ENCODE results near the gene ATXN2L.

DNA sequence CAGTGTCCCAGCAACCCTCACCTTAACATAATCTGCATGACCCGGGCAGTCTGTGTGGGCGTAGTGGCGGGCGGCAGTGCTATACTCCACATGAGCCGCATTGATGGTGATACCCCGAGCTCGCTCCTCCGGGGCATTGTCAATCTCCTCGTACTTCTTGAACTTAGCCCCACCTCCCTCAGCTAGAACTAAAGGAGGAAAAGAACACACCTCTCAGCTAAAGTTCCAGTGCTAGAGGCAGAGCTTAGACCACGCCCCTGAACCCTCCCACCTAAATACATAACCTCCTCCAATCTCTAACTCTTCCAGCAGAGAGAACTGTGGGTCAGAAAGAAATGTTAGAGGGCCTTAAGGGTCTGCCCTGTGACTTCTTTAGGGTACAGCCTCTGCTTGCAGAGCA is 22.5 kb downstream of the ATXN2L start:
- TF ChIP-seq CTCF (IDR thresholded peaks at IDR 0.05) (no peak), POLR2AphosphoS5 (IDR thresholded peaks at IDR 0.05) (no peak), POLR2A (IDR thresholded peaks at IDR 0.05; ENCODE audit: low read depth) (no peak)

Data from esophagus muscularis mucosa (tissue), 3 donors.